Uterus (tissue), 2 donors: Measurements from ENCODE around the gene C2orf69.

ENCODE experiments used
- CTCF ChIP-seq, 4 experiments: fragments of 200-600 bp in 2 of 4; fragments of 450-650 bp in 2 of 4; sonication (generic) in 2 of 4; IDR thresholded peaks; one replicate each; pipeline ENCODE4 v1.5.1; 2016 to 2019; ENCODE audit warnings: antibody characterized with exemption in 4 of 4, mild to moderate bottlenecking in 2 of 4, moderate library complexity in 1 of 4
- POLR2A ChIP-seq, 2 donors: fragments of 450-650 bp; IDR thresholded peaks; one replicate each; pipeline ENCODE4 v1.6.1; 2016; ENCODE audit warnings: antibody characterized with exemption in 2 of 2, mild to moderate bottlenecking in 1 of 2, moderate library complexity in 1 of 2

GRCh38 chr2:199946196-199946595 is 35.1 kb downstream of the C2orf69 start:
- TF ChIP-seq CTCF (IDR thresholded peaks at IDR 0.05) (no peak), POLR2A (IDR thresholded peaks at IDR 0.05) (no peak)
